ENCODE measurements around the gene GDF7.

DNA sequence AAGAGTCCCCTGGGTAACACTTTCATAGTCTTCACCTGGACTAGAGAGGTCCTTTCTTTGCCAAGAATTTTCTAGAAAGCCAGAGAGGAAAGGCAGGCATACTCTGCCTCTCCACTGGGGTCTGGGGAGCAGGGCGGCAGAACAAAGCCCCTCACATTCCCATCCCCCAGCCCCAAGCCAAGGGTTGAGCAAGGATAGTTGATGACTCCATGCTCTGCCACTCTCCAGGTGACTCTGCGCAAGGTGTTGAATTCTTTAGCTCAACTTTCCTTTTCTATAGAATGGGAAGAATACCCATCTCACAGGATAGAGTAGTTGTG lies 2.9 kb upstream of the GDF7 start:
- TF ChIP-seq, protein P1, sequence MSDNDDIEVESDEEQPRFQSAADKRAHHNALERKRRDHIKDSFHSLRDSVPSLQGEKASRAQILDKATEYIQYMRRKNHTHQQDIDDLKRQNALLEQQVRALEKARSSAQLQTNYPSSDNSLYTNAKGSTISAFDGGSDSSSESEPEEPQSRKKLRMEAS (IDR thresholded peaks at IDR 0.05; ENCODE audit: insufficient read depth, insufficient read length) = no peak
- TF ChIP-seq, protein P2, sequence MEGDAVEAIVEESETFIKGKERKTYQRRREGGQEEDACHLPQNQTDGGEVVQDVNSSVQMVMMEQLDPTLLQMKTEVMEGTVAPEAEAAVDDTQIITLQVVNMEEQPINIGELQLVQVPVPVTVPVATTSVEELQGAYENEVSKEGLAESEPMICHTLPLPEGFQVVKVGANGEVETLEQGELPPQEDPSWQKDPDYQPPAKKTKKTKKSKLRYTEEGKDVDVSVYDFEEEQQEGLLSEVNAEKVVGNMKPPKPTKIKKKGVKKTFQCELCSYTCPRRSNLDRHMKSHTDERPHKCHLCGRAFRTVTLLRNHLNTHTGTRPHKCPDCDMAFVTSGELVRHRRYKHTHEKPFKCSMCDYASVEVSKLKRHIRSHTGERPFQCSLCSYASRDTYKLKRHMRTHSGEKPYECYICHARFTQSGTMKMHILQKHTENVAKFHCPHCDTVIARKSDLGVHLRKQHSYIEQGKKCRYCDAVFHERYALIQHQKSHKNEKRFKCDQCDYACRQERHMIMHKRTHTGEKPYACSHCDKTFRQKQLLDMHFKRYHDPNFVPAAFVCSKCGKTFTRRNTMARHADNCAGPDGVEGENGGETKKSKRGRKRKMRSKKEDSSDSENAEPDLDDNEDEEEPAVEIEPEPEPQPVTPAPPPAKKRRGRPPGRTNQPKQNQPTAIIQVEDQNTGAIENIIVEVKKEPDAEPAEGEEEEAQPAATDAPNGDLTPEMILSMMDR (IDR thresholded peaks at IDR 0.05; ENCODE audit: extremely low read depth in 1 of 2, insufficient read depth in 1 of 2, low read depth in 1 of 2, low read length in 2 of 2) = no peak
- no peak for TF ChIP-seq POLR2AphosphoS5 (IDR thresholded peaks at IDR 0.05; ENCODE audit: insufficient read depth, low read depth, low read length)
- TF ChIP-seq EZH2 (IDR thresholded peaks at IDR 0.05; ENCODE audit: borderline replicate concordance, low read depth, low read length, severe bottlenecking) = no peak
- TF ChIP-seq GATA2 (IDR thresholded peaks at IDR 0.05; ENCODE audit: insufficient read depth, insufficient read length, low read depth, low read length) = no peak
- no peak for TF ChIP-seq POLR2A (IDR thresholded peaks at IDR 0.05; ENCODE audit: low read depth, low read length)
- TF ChIP-seq MYC (IDR thresholded peaks at IDR 0.05; ENCODE audit: low read depth, low read length) = no peak
